ENCODE measurements around the gene RWDD4. TPM values are rescaled to one million over a fixed set of nuclear protein-coding genes. Genes with fewer than 3 reads are reported as not detected.
A peak's percentile ranks its signal among the peaks of the same experiment; 100 is the strongest.

The RWDD4 gene
- total RNA-seq, 1 experiment from 2014 or later: 33.8 TPM

DNA sequence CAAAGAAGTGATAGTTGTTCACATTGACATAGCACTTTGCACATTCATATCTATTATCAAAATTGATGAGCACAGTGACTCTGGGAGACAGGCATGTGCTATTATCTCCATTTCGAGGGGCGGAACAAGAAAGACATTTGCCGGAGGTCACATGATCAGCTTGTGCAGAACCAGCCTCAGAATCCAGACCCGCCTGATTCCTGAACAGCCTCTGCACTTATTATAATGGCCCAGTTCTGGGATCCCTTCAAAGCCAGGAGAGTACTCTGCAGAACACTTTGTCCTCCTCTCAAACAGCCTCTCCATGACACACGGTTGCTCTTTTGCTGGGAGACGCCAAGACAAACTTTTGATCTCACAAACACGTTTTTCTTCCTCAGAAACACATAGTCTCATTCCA, 48.4 kb downstream of the RWDD4 start:
- intact Hi-C loops (cut with micrococcal nuclease; ENCODE audit: unreplicated experiment): no loop called here
- no peaks in the 10 kb centered on the region for H3K9me3 ChIP-seq (ENCODE audit: low read depth, low read length, poor library complexity, severe bottlenecking)
- BruUV-seq (replicated peaks): no TSS peak
- DNase-seq (ENCODE audit: low spot score): no peak
- no peak overlapping the region for H3K4me3 ChIP-seq (ENCODE audit: low read depth, low read length, poor library complexity, severe bottlenecking)
- TF ChIP-seq, protein P1, sequence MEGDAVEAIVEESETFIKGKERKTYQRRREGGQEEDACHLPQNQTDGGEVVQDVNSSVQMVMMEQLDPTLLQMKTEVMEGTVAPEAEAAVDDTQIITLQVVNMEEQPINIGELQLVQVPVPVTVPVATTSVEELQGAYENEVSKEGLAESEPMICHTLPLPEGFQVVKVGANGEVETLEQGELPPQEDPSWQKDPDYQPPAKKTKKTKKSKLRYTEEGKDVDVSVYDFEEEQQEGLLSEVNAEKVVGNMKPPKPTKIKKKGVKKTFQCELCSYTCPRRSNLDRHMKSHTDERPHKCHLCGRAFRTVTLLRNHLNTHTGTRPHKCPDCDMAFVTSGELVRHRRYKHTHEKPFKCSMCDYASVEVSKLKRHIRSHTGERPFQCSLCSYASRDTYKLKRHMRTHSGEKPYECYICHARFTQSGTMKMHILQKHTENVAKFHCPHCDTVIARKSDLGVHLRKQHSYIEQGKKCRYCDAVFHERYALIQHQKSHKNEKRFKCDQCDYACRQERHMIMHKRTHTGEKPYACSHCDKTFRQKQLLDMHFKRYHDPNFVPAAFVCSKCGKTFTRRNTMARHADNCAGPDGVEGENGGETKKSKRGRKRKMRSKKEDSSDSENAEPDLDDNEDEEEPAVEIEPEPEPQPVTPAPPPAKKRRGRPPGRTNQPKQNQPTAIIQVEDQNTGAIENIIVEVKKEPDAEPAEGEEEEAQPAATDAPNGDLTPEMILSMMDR (conservative IDR thresholded peaks at IDR 0.05; ENCODE audit: low read depth, low read length): no peak
- TF ChIP-seq EZH2 (IDR thresholded peaks at IDR 0.05; ENCODE audit: borderline replicate concordance, low read depth, low read length, poor library complexity, severe bottlenecking): no peak
- no peaks in the 10 kb centered on the region for H3K27me3 ChIP-seq (replicated peaks; ENCODE audit: insufficient read depth, low read depth, low read length, poor library complexity)
- CTCF ChIA-PET: no interaction called here
- no peak overlapping the region for H3K27ac ChIP-seq (ENCODE audit: low read depth, low read length, poor library complexity, severe bottlenecking)
- H3K4me1 ChIP-seq (ENCODE audit: insufficient read depth, low read length, poor library complexity, severe bottlenecking): no peaks in the 10 kb centered on the region
- POLR2A ChIA-PET (ENCODE audit: low non-redundant PET): no interaction called here
- no peaks in the 10 kb centered on the region for H3K36me3 ChIP-seq (ENCODE audit: insufficient read depth, low read length, poor library complexity, severe bottlenecking)

DNA sequence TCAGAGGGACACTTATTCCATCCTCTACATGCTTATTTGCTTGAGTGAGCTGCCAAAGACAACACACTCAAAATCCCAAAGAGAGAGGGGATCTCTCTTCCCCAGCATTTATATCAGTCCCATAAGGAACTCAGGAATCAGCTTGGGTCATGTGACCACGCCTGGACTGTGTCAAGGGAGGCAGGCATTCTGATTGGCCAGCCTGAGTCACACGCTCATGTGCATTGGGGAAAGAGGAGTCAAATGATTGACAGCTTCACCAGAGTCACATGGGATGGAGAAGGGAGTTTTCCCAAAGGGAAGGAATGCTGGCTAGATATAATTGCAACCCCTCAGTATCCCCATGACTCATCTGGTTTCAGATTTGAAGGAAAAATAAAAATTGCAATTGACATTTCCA, 49.0 kb downstream of the RWDD4 start:
- no peaks in the 10 kb centered on the region for H3K4me1 ChIP-seq (ENCODE audit: insufficient read depth, low read length, poor library complexity, severe bottlenecking)
- intact Hi-C loops (cut with micrococcal nuclease; ENCODE audit: unreplicated experiment): no loop called here
- ChIA-PET POLR2A (ENCODE audit: low non-redundant PET) (no interaction called here), CTCF (no interaction called here)
- peak; percentile 43 for DNase-seq (ENCODE audit: low spot score)
- no peak for TF ChIP-seq EZH2 (IDR thresholded peaks at IDR 0.05; ENCODE audit: borderline replicate concordance, low read depth, low read length, poor library complexity, severe bottlenecking)
- TF ChIP-seq, protein P1 (conservative IDR thresholded peaks at IDR 0.05; ENCODE audit: low read depth, low read length): no peak
- no peak overlapping the region for H3K27ac ChIP-seq (ENCODE audit: low read depth, low read length, poor library complexity, severe bottlenecking)
- no peaks in the 10 kb centered on the region for H3K36me3 ChIP-seq (ENCODE audit: insufficient read depth, low read length, poor library complexity, severe bottlenecking)
- H3K9me3 ChIP-seq (ENCODE audit: low read depth, low read length, poor library complexity, severe bottlenecking): no peaks in the 10 kb centered on the region
- H3K4me3 ChIP-seq (ENCODE audit: low read depth, low read length, poor library complexity, severe bottlenecking): no peak overlapping the region
- no TSS peak for BruUV-seq (replicated peaks)
- no peaks in the 10 kb centered on the region for H3K27me3 ChIP-seq (replicated peaks; ENCODE audit: insufficient read depth, low read depth, low read length, poor library complexity)

DNA sequence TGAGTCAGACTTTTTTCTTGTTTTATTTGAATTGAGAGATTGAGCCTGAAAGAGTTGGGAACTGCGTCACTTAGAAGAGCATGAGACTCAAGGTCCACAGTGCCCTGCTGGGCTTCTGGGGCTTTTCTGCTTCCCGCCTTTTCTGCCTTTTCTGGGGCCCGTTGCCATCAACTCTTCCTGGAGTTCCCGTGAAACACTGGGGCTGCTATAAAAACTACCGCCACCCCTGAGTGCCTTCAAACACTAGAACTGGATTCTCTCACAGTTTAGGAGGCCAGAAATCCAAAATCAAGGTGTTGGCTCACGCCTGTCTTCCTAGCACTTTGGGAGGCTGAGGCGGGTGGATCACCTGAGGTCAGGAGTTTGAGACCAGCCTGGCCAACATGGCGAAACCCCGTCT, 49.8 kb downstream of the RWDD4 start:
- BruUV-seq (replicated peaks): no TSS peak
- Histone ChIP-seq H3K4me3 (ENCODE audit: low read depth, low read length, poor library complexity, severe bottlenecking) (no peak overlapping the region), H3K4me1 (ENCODE audit: insufficient read depth, low read length, poor library complexity, severe bottlenecking) (no peaks in the 10 kb centered on the region), H3K36me3 (ENCODE audit: insufficient read depth, low read length, poor library complexity, severe bottlenecking) (no peaks in the 10 kb centered on the region), H3K9me3 (ENCODE audit: low read depth, low read length, poor library complexity, severe bottlenecking) (no peaks in the 10 kb centered on the region), H3K27ac (ENCODE audit: low read depth, low read length, poor library complexity, severe bottlenecking) (no peak overlapping the region), H3K27me3 (replicated peaks; ENCODE audit: insufficient read depth, low read depth, low read length, poor library complexity) (no peaks in the 10 kb centered on the region)
- intact Hi-C loops (cut with micrococcal nuclease; ENCODE audit: unreplicated experiment): no loop called here
- ChIA-PET CTCF (no interaction called here), POLR2A (ENCODE audit: low non-redundant PET) (no interaction called here)
- no peak for DNase-seq (ENCODE audit: low spot score)
- no peak for TF ChIP-seq EZH2 (IDR thresholded peaks at IDR 0.05; ENCODE audit: borderline replicate concordance, low read depth, low read length, poor library complexity, severe bottlenecking)
- TF ChIP-seq, protein P1 (conservative IDR thresholded peaks at IDR 0.05; ENCODE audit: low read depth, low read length): no peak

Measured in A673 (cell line).